ENCODE data around the gene KHDRBS1. TPM values are rescaled to one million over a fixed set of nuclear protein-coding genes. Genes with fewer than 3 reads are reported as not detected.
A peak's percentile ranks its signal among the peaks of the same experiment; 100 is the strongest.

The KHDRBS1 gene
- total and polyA plus RNA-seq, 4 donors = 14.6 to 37.6 (median 24.5) TPM

DNA sequence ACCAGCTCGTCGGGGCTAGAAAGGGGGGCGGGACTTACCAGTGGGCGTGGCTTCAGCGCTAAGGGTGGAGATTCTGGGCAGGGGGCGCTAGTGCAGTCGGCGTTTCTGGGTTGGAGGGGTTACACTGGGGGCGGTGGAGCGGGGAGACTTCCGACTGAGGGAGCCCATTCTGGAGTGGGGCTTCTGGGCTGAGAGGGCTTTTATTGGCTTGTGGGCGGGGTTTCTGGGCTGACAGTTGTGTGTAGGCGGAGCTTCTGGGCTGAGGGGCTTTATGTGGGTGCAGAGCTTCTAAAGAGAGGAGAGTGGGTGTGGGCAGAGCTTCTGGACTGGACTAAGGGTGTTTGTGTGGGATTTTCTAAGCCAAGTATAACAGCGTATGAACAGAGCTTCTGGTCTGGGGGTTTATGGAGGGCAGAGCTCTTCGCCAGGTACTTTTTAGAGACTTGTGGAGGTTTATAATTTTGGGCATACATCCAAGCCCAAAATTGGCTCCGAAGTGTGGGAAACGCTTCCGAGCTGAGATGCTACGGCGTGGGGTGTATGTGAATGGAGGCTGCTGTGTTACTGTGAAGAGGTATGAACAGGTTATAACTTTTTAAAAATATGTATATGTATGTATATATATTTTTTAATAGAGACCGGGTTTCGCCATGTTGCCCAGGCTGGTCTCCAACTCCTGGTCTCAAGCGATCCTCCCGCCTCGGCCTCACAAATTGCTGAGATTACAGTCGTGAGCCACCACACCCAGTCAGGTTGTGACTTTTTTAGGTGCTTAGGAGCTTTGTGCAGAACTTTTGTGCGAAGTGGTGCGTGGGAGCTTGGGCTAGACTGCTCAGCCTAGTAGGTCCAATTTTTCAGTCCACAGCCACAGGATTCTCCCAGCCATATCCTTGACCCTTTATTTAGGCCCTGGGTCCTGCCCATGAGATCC, 59.9 kb downstream of the KHDRBS1 start:
- 43% methylated on average over 28 of the region's 28 CpGs for WGBS
- H3K36me3 ChIP-seq (ENCODE audit: control insufficient read depth in 4 of 4, insufficient read depth in 3 of 4, low read depth in 1 of 4, low read length in 3 of 4) = peaks cover 1 to 23% (median 16%) of the 10 kb centered on the region in 4 donors

More for the DNA sequence above, 59.9 kb downstream of the KHDRBS1 start:
- TF ChIP-seq YY1 (IDR thresholded peaks at IDR 0.05) = no peak
- TF ChIP-seq NR2F2 (IDR thresholded peaks at IDR 0.05) = no peak
- no peak for TF ChIP-seq FOXA2 (IDR thresholded peaks at IDR 0.05)
- TF ChIP-seq, protein P1, sequence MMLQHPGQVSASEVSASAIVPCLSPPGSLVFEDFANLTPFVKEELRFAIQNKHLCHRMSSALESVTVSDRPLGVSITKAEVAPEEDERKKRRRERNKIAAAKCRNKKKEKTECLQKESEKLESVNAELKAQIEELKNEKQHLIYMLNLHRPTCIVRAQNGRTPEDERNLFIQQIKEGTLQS (IDR thresholded peaks at IDR 0.05) = no peak
- TF ChIP-seq HNF4G (IDR thresholded peaks at IDR 0.05) = no peak
- no peak for TF ChIP-seq CTCF (IDR thresholded peaks at IDR 0.05; ENCODE audit: low read depth, low read length, missing input control)
- no peak for TF ChIP-seq GABPA (IDR thresholded peaks at IDR 0.05 in 1 of 2, conservative IDR thresholded peaks at IDR 0.05 in 1 of 2)
- TF ChIP-seq EGR1 (IDR thresholded peaks at IDR 0.05; ENCODE audit: low read depth in 2 of 2) = no peak
- no peak for TF ChIP-seq RAD21 (IDR thresholded peaks at IDR 0.05)
- TF ChIP-seq FOXA1 (IDR thresholded peaks at IDR 0.05) = no peak
- TF ChIP-seq, protein P2, sequence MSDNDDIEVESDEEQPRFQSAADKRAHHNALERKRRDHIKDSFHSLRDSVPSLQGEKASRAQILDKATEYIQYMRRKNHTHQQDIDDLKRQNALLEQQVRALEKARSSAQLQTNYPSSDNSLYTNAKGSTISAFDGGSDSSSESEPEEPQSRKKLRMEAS (IDR thresholded peaks at IDR 0.05) = no peak
- no peak for TF ChIP-seq TAF1 (conservative IDR thresholded peaks at IDR 0.05)
- no peak for TF ChIP-seq HNF4A (conservative IDR thresholded peaks at IDR 0.05)
- no peak for TF ChIP-seq RXRA (IDR thresholded peaks at IDR 0.05)
- no peak for TF ChIP-seq JUND (IDR thresholded peaks at IDR 0.05)
- no peak for TF ChIP-seq REST (IDR thresholded peaks at IDR 0.05)
- no peak for TF ChIP-seq SP1 (IDR thresholded peaks at IDR 0.05)
- TF ChIP-seq, protein P3, sequence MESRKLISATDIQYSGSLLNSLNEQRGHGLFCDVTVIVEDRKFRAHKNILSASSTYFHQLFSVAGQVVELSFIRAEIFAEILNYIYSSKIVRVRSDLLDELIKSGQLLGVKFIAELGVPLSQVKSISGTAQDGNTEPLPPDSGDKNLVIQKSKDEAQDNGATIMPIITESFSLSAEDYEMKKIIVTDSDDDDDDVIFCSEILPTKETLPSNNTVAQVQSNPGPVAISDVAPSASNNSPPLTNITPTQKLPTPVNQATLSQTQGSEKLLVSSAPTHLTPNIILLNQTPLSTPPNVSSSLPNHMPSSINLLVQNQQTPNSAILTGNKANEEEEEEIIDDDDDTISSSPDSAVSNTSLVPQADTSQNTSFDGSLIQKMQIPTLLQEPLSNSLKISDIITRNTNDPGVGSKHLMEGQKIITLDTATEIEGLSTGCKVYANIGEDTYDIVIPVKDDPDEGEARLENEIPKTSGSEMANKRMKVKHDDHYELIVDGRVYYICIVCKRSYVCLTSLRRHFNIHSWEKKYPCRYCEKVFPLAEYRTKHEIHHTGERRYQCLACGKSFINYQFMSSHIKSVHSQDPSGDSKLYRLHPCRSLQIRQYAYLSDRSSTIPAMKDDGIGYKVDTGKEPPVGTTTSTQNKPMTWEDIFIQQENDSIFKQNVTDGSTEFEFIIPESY (IDR thresholded peaks at IDR 0.05) = no peak
- peak overlapping the region; percentile 4 to 11 for H3K9ac ChIP-seq (ENCODE audit: low read depth in 1 of 2, low read length in 2 of 2)
- H3K27me3 ChIP-seq (ENCODE audit: control insufficient read depth in 4 of 4, insufficient read depth in 4 of 4, low read length in 3 of 4) = no peaks in the 10 kb centered on the region
- H3K27ac ChIP-seq (ENCODE audit: low read depth in 1 of 2, low read length in 2 of 2) = peak overlapping the region; percentile 92 to 97
- no peak for DNase-seq (ENCODE audit: low spot score)
- peak overlapping the region; percentile 55 to 92 (median 90) for H3K4me3 ChIP-seq (ENCODE audit: low read depth in 1 of 3, low read length in 3 of 3)
- H3K4me1 ChIP-seq (ENCODE audit: control insufficient read depth in 4 of 4, insufficient read depth in 4 of 4, low read length in 3 of 4) = peaks cover 4 to 14% (median 12%) of the 10 kb centered on the region in 4 donors
- H3K9me3 ChIP-seq (ENCODE audit: control insufficient read depth in 4 of 4, low read length in 3 of 4) = no peaks in the 10 kb centered on the region

All from liver (tissue), 9 donors.